ENCODE measurements around the gene PHRF1. TPM values are rescaled to one million over a fixed set of nuclear protein-coding genes. Genes with fewer than 3 reads are reported as not detected.
A peak's percentile ranks its signal among the peaks of the same experiment; 100 is the strongest.

PHRF1 gene
- total RNA-seq, 1 experiment from 2014 or later, result 45.5 TPM

DNA sequence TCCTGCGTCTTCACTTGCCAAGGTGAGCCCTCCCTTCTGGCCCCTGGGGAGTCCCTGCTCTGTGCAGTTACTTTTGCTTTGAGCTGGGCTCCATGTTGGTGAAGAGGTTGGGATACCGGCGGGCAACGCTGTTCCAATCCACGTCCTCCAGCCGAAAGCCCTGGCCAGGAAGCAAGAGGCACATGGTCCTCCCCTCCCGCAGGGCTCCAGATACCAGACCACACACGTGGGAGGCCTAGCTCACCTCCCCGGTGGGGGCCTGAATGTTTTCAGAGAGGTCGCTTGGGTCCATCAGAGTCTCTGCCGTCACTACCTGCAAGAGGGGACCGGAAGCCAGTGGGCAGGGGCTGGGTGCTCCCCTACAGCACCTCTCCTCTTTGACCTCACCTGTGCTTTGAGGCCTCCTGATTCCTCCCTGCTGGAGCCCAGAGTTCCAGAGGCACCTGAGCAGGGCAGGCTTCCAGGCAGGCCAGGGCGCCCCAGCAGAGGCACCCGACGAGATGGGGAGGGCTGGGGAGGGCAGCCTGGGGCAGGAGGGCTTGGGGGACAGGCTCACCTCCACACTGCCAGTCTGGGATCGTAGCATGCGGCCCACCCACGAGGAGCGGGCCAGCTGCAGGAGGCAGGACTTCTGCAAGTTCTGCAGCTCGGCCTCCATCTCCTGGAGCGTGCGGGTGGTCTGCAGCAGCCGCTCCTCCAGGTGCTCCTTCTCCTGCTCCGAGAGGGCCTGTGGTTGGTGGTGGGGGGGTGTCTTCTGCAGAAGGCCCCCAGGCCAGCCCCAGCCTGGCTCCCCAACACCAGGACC is 18.7 kb upstream of the PHRF1 start:
- POLR2A ChIA-PET, result no interaction called here
- CTCF ChIA-PET, result interaction anchor here (1.0 kb wide), 1 partner anchor 204 kb away, joined by 3 read pairs; no protein-coding TSS in a partner anchor
- Histone ChIP-seq H3K27ac (ENCODE audit: low read depth, low read length) (no peak overlapping the region; the same call in 1 of the 2 replicates), H2AFZ (ENCODE audit: low read depth, low read length, poor library complexity, severe bottlenecking) (no peak overlapping the region), H3K79me2 (ENCODE audit: insufficient read depth, low read length) (peaks cover 15% of the 10 kb centered on the region), H3K9me3 (ENCODE audit: control insufficient read depth in 1 of 2, insufficient read depth in 1 of 2, low read depth in 1 of 2, low read length in 2 of 2) (no peaks in the 10 kb centered on the region), H3K4me2 (ENCODE audit: low read length) (no peak overlapping the region), H3K27me3 (ENCODE audit: insufficient read depth, low read length) (no peaks in the 10 kb centered on the region), H4K20me1 (ENCODE audit: insufficient read depth) (no peaks in the 10 kb centered on the region), H3K36me3 (ENCODE audit: control insufficient read depth in 1 of 2, insufficient read depth in 2 of 2, low read length in 2 of 2) (no peaks in the 10 kb centered on the region), H3K4me3 (replicated peaks in 1 of 2; ENCODE audit: low read depth in 1 of 2, low read length in 2 of 2) (no peak overlapping the region), H3K9me2 (ENCODE audit: insufficient read depth) (no peaks in the 10 kb centered on the region), H3K9ac (ENCODE audit: low read length) (no peak overlapping the region), H3K4me1 (ENCODE audit: control insufficient read depth in 1 of 2, insufficient read depth in 2 of 2, low read length in 2 of 2) (peaks cover 25 to 40% of the 10 kb centered on the region in 2 experiments)
- BruUV-seq (replicated peaks), result no TSS peak
- RAD21 ChIA-PET (ENCODE audit: low non-redundant PET in 1 of 2, low total read pairs in 2 of 2, uncharacterized antibody in 2 of 2, unreplicated experiment in 2 of 2), result no interaction called here
- TF ChIP-seq ZFX (IDR thresholded peaks at IDR 0.05), result no peak
- no peak for TF ChIP-seq RAD21 (IDR thresholded peaks at IDR 0.05; ENCODE audit: low read depth)
- no peak for TF ChIP-seq POLR2AphosphoS5 (IDR thresholded peaks at IDR 0.05; ENCODE audit: low read depth, low read length)
- TF ChIP-seq ATF3 (IDR thresholded peaks at IDR 0.05), result no peak
- TF ChIP-seq FOSL1 (IDR thresholded peaks at IDR 0.05; ENCODE audit: low read depth), result no peak
- ATAC-seq, result no peak
- intact Hi-C loops (cut with micrococcal nuclease), result no loop called here
- no peak for DNase-seq (ENCODE audit: low read depth, low spot score)

GRCh38 chr11:558503-558902 is 17.8 kb upstream of the PHRF1 start:
- peak overlapping the region; percentile 97; the same call in 1 of the 2 replicates for H3K27ac ChIP-seq (ENCODE audit: low read depth, low read length)
- H3K36me3 ChIP-seq (ENCODE audit: control insufficient read depth in 1 of 2, insufficient read depth in 2 of 2, low read length in 2 of 2), result no peaks in the 10 kb centered on the region
- BruUV-seq (replicated peaks), result no TSS peak
- intact Hi-C loops (cut with micrococcal nuclease), result no loop called here
- ATAC-seq, result no peak
- ChIA-PET RAD21 (ENCODE audit: low non-redundant PET in 1 of 2, low total read pairs in 2 of 2, uncharacterized antibody in 2 of 2, unreplicated experiment in 2 of 2) (no interaction called here), CTCF (no interaction called here), POLR2A (interaction anchor here (0.5 kb wide), 1 partner anchor 319 kb away, joined by 4 read pairs; no protein-coding TSS in a partner anchor)
- peaks cover 25 to 42% of the 10 kb centered on the region in 2 experiments for H3K4me1 ChIP-seq (ENCODE audit: control insufficient read depth in 1 of 2, insufficient read depth in 2 of 2, low read length in 2 of 2)
- H4K20me1 ChIP-seq (ENCODE audit: insufficient read depth), result no peaks in the 10 kb centered on the region
- no peaks in the 10 kb centered on the region for H3K9me3 ChIP-seq (ENCODE audit: control insufficient read depth in 1 of 2, insufficient read depth in 1 of 2, low read depth in 1 of 2, low read length in 2 of 2)
- peaks cover 15% of the 10 kb centered on the region for H3K79me2 ChIP-seq (ENCODE audit: insufficient read depth, low read length)
- H3K4me3 ChIP-seq (replicated peaks in 1 of 2; ENCODE audit: low read depth in 1 of 2, low read length in 2 of 2), result no peak overlapping the region
- H3K27me3 ChIP-seq (ENCODE audit: insufficient read depth, low read length), result no peaks in the 10 kb centered on the region
- no peak overlapping the region for H3K9ac ChIP-seq (ENCODE audit: low read length)
- no peak for DNase-seq (ENCODE audit: low read depth, low spot score)
- H3K4me2 ChIP-seq (ENCODE audit: low read length), result no peak overlapping the region
- no peaks in the 10 kb centered on the region for H3K9me2 ChIP-seq (ENCODE audit: insufficient read depth)
- no peak overlapping the region for H2AFZ ChIP-seq (ENCODE audit: low read depth, low read length, poor library complexity, severe bottlenecking)
- TF ChIP-seq SIN3A (IDR thresholded peaks at IDR 0.05; ENCODE audit: low read depth), result no peak
- no peak for TF ChIP-seq SRF (IDR thresholded peaks at IDR 0.05; ENCODE audit: low read depth)
- no peak for TF ChIP-seq ELF1 (IDR thresholded peaks at IDR 0.05; ENCODE audit: borderline replicate concordance, low read depth)
- no peak for TF ChIP-seq CEBPB (IDR thresholded peaks at IDR 0.05; ENCODE audit: low read depth)
- TF ChIP-seq ZFX (IDR thresholded peaks at IDR 0.05), result no peak
- TF ChIP-seq JUND (IDR thresholded peaks at IDR 0.05), result no peak
- no peak for TF ChIP-seq CTCF (IDR thresholded peaks at IDR 0.05 in 2 of 3, conservative IDR thresholded peaks at IDR 0.05 in 1 of 3; ENCODE audit: borderline replicate concordance in 1 of 3, insufficient read depth in 1 of 3, low read depth in 2 of 3, low read length in 2 of 3)
- TF ChIP-seq SP1 (IDR thresholded peaks at IDR 0.05; ENCODE audit: low read depth), result no peak
- no peak for TF ChIP-seq POLR2A (IDR thresholded peaks at IDR 0.05; ENCODE audit: borderline replicate concordance, extremely low read depth, insufficient read depth, insufficient read length)
- no peak for TF ChIP-seq FOSL1 (IDR thresholded peaks at IDR 0.05; ENCODE audit: low read depth)
- TF ChIP-seq REST (IDR thresholded peaks at IDR 0.05; ENCODE audit: low read depth), result no peak
- no peak for TF ChIP-seq CBX3 (IDR thresholded peaks at IDR 0.05; ENCODE audit: low read depth)
- TF ChIP-seq, protein P1, sequence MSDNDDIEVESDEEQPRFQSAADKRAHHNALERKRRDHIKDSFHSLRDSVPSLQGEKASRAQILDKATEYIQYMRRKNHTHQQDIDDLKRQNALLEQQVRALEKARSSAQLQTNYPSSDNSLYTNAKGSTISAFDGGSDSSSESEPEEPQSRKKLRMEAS (IDR thresholded peaks at IDR 0.05), result no peak

Data from HCT116 (cell line).